ENCODE data around the gene NOTCH3.

DNA sequence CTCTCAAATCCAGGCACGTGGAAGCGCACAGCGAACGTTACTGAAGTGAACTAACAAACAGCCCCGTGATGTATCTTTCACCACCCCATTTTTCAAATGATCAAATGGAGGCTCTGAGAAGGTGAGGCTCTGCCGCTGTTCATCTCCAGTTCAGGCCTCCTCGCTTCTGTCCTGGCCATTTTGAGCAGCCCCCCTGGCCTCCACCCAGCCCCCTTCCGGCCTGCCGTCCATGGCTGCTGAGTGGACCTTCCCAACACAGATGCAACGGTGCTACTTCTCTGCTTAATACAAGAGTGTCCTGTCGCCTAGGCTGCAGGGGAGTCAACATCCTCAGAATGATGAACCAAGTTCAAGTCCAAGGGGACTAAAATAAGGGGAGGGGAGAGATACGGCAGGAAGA, 83.9 kb downstream of the NOTCH3 start:
- TF ChIP-seq, protein P1, sequence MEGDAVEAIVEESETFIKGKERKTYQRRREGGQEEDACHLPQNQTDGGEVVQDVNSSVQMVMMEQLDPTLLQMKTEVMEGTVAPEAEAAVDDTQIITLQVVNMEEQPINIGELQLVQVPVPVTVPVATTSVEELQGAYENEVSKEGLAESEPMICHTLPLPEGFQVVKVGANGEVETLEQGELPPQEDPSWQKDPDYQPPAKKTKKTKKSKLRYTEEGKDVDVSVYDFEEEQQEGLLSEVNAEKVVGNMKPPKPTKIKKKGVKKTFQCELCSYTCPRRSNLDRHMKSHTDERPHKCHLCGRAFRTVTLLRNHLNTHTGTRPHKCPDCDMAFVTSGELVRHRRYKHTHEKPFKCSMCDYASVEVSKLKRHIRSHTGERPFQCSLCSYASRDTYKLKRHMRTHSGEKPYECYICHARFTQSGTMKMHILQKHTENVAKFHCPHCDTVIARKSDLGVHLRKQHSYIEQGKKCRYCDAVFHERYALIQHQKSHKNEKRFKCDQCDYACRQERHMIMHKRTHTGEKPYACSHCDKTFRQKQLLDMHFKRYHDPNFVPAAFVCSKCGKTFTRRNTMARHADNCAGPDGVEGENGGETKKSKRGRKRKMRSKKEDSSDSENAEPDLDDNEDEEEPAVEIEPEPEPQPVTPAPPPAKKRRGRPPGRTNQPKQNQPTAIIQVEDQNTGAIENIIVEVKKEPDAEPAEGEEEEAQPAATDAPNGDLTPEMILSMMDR (IDR thresholded peaks at IDR 0.05), result no peak
- TF ChIP-seq POLR2A (IDR thresholded peaks at IDR 0.05; ENCODE audit: low read depth), result no peak
- TF ChIP-seq EP300 (IDR thresholded peaks at IDR 0.05), result no peak

All from esophagus muscularis mucosa (tissue), 4 donors.